ENCODE measurements around the gene USP40. TPM values are rescaled to one million over a fixed set of nuclear protein-coding genes. Genes with fewer than 3 reads are reported as not detected.

Gene USP40
- total and polyA plus RNA-seq, 10 donors, result 11.4 to 57.3 (median 38.1) TPM

DNA sequence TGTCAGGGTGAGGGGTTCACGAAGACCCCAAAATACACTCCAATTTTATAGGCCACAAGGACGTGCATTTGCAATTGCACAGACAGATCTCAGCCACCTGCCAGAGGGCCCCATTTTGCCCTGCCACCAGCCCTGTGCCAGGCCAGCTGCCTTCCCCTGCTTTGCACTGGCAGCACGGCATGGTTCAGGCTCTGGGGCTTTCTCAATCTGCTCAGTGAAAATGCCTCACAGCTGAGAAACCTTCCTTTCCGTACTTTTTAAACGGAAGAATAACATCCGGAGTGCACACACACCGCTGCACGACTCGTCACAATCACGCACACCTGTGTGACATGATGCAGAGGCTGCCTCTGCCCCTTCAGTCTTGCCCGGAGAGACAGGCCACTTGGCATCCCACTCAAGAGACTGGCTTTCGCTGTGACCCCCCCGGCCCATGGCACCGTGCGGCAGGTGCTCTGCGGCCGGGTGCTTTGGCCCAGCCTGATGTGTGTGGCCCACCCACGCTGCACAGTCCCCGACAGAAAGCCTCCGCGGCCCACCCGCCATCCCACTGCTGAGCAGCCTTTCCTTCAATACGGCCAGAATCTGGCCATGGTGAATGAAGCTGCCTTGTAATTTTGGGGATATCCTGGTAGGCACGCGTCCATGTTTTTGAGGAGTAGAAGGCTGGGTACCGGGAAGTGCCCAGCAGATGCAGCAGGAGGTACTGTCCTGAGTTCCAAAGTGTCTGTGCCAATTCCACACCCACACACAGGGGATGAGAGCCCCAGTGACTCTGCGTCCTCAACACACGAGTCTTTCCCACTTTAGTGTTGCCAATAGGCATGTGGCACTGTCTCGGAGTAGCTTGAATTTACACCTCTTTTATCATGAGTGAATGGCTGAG, 88.8 kb downstream of the USP40 start:
- Histone ChIP-seq H3K4me3 (no peak overlapping the region), H3K36me3 (peaks cover 0 to 97% (median 56%) of the 10 kb centered on the region in 6 donors), H3K27me3 (replicated peaks in 1 of 7) (no peaks in the 10 kb centered on the region), H3K9me3 (no peaks in the 10 kb centered on the region), H3K4me1 (no peaks in the 10 kb centered on the region), H3K27ac (no peak overlapping the region)
- intact Hi-C loops (cut with DNase I; ENCODE audit: low total_unique reads), result no loop called here
- TF ChIP-seq POLR2A (IDR thresholded peaks at IDR 0.05), result no peak
- peak in 1 of 3 donors; percentile 60 for TF ChIP-seq POLR2AphosphoS5 (IDR thresholded peaks at IDR 0.05)
- TF ChIP-seq, protein P1, sequence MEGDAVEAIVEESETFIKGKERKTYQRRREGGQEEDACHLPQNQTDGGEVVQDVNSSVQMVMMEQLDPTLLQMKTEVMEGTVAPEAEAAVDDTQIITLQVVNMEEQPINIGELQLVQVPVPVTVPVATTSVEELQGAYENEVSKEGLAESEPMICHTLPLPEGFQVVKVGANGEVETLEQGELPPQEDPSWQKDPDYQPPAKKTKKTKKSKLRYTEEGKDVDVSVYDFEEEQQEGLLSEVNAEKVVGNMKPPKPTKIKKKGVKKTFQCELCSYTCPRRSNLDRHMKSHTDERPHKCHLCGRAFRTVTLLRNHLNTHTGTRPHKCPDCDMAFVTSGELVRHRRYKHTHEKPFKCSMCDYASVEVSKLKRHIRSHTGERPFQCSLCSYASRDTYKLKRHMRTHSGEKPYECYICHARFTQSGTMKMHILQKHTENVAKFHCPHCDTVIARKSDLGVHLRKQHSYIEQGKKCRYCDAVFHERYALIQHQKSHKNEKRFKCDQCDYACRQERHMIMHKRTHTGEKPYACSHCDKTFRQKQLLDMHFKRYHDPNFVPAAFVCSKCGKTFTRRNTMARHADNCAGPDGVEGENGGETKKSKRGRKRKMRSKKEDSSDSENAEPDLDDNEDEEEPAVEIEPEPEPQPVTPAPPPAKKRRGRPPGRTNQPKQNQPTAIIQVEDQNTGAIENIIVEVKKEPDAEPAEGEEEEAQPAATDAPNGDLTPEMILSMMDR (IDR thresholded peaks at IDR 0.05 in 8 of 11, conservative IDR thresholded peaks at IDR 0.05 in 3 of 11), result no peak
- 93 to 97% (median 96%) methylated on average over 26 to 29 of the region's 29 CpGs for WGBS, 5 donors
- peak; percentile 62 for DNase-seq

DNA sequence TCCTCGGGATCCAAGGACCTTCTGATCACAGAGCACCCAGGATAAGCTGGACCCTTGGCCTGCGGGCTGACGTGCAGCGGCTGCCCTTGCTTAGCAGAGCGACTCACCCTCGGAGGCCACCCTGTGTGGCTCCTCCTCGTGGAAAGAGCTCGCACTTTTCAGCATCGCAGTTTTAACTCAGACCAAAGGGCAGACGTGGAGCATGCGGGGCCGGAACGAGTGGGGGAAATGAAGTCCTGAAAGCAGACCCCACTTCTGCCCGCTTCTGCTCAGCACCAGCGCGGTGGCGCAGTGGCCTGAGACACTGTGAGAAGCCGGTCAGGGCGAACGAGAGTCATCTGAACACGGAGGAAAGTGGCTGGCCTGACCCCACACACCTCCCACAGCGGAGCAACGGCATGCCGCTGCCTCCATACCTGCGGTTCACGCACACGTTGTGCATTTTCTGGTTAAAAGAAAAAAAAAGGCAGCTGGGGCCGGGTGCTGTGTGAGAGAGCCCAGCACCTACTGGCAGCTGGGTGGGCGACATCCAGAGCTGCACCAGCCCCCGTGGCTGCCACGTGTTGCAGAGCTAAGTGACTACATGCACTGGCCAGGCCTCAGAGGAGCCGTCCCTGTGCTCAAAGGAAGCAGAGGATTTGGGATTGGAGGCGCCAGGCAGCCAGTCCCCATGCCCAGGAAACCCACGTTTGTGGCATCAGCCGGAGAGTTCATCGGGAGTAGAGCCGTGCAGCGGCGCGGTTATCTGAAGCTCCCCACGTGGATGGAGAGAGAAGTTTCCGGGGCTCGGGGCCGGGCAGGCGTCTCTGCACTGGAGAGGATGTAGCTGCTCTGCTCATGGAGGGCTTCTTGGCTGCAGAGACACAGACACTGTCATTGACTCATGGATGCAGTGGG, 89.7 kb downstream of the USP40 start:
- Histone ChIP-seq H3K4me3 (no peak overlapping the region), H3K4me1 (no peaks in the 10 kb centered on the region), H3K9me3 (no peaks in the 10 kb centered on the region), H3K27me3 (replicated peaks in 1 of 7) (no peaks in the 10 kb centered on the region), H3K27ac (no peak overlapping the region), H3K36me3 (peaks cover 0 to 97% (median 53%) of the 10 kb centered on the region in 6 donors)
- intact Hi-C loops (cut with DNase I; ENCODE audit: low total_unique reads), result no loop called here
- peak in 1 of 3 donors; percentile 49 for TF ChIP-seq POLR2AphosphoS5 (IDR thresholded peaks at IDR 0.05)
- TF ChIP-seq POLR2A (IDR thresholded peaks at IDR 0.05), result no peak
- DNase-seq, result peak; percentile 67
- 95 to 96% (median 95%) methylated on average over 42 to 45 of the region's 45 CpGs for WGBS, 5 donors

DNA sequence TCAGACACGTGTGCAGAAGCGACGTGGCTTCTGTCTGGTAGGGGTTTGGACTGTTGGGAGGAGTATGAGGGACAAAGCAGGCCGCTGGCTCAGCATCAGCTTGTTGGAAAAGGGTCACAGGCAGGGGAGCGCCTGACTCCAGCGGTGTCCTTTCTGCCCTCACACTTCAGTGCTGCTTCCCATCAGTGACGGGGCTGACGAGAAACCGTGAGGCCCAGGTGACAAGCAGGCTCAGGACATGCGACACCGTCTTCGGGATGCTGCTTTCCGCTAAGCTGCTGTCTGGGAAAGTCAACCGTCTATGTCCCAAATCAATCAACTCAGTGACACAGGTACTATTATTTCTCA, 90.5 kb downstream of the USP40 start:
- no peak overlapping the region for H3K27ac ChIP-seq
- intact Hi-C loops (cut with DNase I; ENCODE audit: low total_unique reads), result no loop called here
- 94 to 96% (median 94%) methylated on average over 14 of the region's 14 CpGs for WGBS, 5 donors

More for the DNA sequence above, 90.5 kb downstream of the USP40 start:
- Histone ChIP-seq H3K4me1 (no peaks in the 10 kb centered on the region), H3K9me3 (no peaks in the 10 kb centered on the region), H3K36me3 (peaks cover 0 to 97% (median 54%) of the 10 kb centered on the region in 6 donors), H3K27me3 (replicated peaks in 1 of 7) (no peaks in the 10 kb centered on the region), H3K4me3 (no peak overlapping the region)
- TF ChIP-seq POLR2AphosphoS5 (IDR thresholded peaks at IDR 0.05) (no peak), POLR2A (IDR thresholded peaks at IDR 0.05) (no peak)
- TF ChIP-seq, protein P1 (IDR thresholded peaks at IDR 0.05 in 8 of 11, conservative IDR thresholded peaks at IDR 0.05 in 3 of 11), result no peak
- DNase-seq, result no peak

Measured in spleen (tissue), 11 donors.